ENCODE measurements around the gene SLC7A6.

SLC7A6 gene

DNA sequence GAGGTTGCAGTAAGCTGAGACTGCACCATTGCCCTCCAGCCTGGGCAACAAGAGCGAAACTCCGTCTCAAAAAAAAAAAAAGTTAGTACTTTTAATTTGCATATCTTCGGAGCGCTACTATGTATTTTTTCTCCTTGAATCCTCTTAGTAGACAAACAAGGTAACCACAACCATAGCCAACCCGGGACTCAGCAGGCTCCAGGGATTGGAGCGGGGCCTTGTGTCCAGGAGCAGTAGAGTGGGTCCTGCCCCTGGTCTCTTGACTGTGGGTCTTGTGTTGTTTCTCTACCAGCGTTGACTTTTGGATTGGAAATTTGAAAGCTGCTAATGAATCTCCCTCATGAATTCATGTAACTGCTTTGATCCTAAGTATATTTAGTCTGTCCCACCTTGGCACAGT lies 78.8 kb downstream of the SLC7A6 start:
- no peak for DNase-seq
- Mint-ChIP-seq H3K9me3 (no peaks in the 10 kb centered on the region), H3K4me1 (ENCODE audit: low read depth) (peaks cover 7% of the 10 kb centered on the region), H3K4me3 (no peak overlapping the region), H3K36me3 (ENCODE audit: low read depth) (peaks cover 98% of the 10 kb centered on the region), H3K27me3 (no peaks in the 10 kb centered on the region), H3K27ac (no peak overlapping the region)

GRCh38 chr16:68344252-68344651 lies 79.9 kb downstream of the SLC7A6 start:
- Mint-ChIP-seq H3K27me3 (no peaks in the 10 kb centered on the region), H3K36me3 (ENCODE audit: low read depth) (peaks cover 97% of the 10 kb centered on the region), H3K27ac (no peak overlapping the region), H3K4me3 (no peak overlapping the region), H3K9me3 (no peaks in the 10 kb centered on the region), H3K4me1 (ENCODE audit: low read depth) (peaks cover 7% of the 10 kb centered on the region)
- DNase-seq: no peak

- H3K9me3 Mint-ChIP-seq: no peaks in the 10 kb centered on the region
- no peak overlapping the region for H3K4me3 Mint-ChIP-seq
- peaks cover 7% of the 10 kb centered on the region for H3K4me1 Mint-ChIP-seq (ENCODE audit: low read depth)
- H3K36me3 Mint-ChIP-seq (ENCODE audit: low read depth): peaks cover 97% of the 10 kb centered on the region
- no peak overlapping the region for H3K27ac Mint-ChIP-seq
- DNase-seq: no peak
- no peaks in the 10 kb centered on the region for H3K27me3 Mint-ChIP-seq
Measured at GRCh38 chr16:68345351-68345810, 81.1 kb downstream of the SLC7A6 start.

GRCh38 chr16:68345958-68346635 lies 81.8 kb downstream of the SLC7A6 start:
- Mint-ChIP-seq H3K27me3 (no peaks in the 10 kb centered on the region), H3K36me3 (ENCODE audit: low read depth) (peaks cover 95% of the 10 kb centered on the region), H3K27ac (no peak overlapping the region), H3K9me3 (no peaks in the 10 kb centered on the region), H3K4me3 (no peak overlapping the region), H3K4me1 (ENCODE audit: low read depth) (peaks cover 7% of the 10 kb centered on the region)
- no peak for DNase-seq

DNA sequence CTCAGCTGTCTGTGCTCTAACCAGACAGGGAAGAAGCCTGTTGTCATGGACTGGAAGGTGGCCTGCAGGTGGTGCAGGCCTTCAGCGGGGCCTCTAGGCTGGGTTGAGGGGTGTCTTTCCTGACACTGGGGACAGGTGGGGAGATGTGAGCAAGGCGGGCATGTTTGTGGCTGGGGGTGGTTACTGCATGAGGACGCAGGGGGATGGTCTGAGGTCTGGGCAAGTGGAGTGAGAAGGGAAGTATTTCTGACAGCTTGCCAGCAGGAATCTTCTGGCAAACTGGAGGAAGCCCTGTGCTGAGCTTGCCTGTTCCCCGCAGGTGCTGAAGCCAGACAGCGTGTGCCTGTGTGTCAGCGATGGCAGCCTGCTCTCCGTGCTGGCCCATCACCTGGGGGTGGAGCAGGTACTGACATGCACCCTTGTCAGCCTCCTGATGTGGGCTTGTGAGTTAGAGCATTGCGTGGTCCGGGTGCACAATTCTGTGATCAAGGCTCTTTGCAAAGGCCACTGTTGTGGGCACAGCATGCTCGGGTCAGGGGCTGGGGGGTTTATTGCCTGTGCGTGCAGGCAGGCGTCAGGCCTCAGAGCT lies 82.7 kb downstream of the SLC7A6 start:
- H3K4me1 Mint-ChIP-seq (ENCODE audit: low read depth): peaks cover 7% of the 10 kb centered on the region
- H3K4me3 Mint-ChIP-seq: no peak overlapping the region
- no peaks in the 10 kb centered on the region for H3K27me3 Mint-ChIP-seq
- H3K36me3 Mint-ChIP-seq (ENCODE audit: low read depth): peaks cover 94% of the 10 kb centered on the region
- peak overlapping the region; percentile 30 for H3K27ac Mint-ChIP-seq
- H3K9me3 Mint-ChIP-seq: no peaks in the 10 kb centered on the region
- DNase-seq: no peak

DNA sequence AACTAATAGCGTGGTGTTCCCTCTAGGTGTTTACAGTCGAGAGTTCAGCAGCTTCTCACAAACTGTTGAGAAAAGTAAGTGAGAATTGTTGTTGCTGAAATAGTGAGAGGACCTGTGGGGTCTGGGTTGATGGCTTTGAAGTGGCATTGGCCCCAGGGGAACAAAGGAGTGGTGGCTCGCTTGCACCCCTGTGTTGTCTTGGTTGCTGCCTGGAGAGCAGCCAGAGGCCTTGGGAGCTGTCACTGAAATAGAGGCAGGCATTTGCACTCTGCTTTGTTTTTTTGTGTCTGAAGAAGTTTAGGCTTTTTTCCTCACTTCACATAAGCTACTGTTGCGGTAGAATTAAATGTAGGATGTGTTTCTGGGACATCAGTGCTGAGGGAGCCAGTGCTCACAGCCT lies 83.3 kb downstream of the SLC7A6 start:
- peaks cover 94% of the 10 kb centered on the region for H3K36me3 Mint-ChIP-seq (ENCODE audit: low read depth)

DNA sequence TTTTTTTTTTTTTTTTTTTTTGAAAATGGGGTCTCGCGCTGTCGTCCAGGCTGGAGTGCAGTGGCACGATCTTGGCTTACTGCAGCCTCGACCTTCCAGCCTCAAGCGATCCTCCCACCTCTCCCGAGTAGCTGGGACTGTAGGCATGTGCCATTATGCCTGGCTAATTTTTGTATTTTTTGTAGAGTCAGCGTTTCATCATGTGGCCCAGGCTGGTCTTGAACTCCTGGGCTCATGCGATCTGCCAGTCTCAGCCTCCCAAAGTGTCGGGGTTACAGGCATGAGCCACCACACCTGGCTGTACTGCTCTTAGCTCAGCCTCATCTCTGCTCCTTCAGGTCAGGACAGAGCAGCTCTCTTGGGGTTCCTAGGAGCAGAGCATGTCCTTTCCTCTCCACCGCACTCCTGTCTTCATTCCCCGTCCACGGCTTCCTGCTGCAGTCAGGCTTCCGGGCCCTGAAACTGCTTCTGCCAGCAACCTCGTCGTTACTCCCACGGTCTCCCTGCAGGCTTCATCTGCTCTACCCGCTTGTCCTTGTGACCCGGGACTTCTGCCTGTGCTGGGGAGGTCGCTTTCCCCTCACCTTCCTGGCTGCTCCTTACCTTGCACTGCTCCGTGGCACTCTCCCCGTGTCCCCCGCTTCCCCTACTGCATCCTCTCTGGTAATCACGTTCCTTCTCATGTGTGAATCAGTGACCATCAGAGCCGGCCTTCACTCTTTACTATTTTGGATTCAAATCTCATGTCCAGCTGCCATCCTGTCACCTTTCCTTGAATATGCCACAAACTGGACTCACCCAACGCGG lies 84.5 kb downstream of the SLC7A6 start:
- Mint-ChIP-seq H3K4me3 (no peak overlapping the region), H3K4me1 (ENCODE audit: low read depth) (peaks cover 7% of the 10 kb centered on the region), H3K36me3 (ENCODE audit: low read depth) (peaks cover 94% of the 10 kb centered on the region), H3K9me3 (no peaks in the 10 kb centered on the region), H3K27me3 (no peaks in the 10 kb centered on the region), H3K27ac (no peak overlapping the region)
- no peak for DNase-seq

More for the DNA sequence above, 83.3 kb downstream of the SLC7A6 start:
- Mint-ChIP-seq H3K4me3 (no peak overlapping the region), H3K27me3 (no peaks in the 10 kb centered on the region), H3K4me1 (ENCODE audit: low read depth) (peaks cover 7% of the 10 kb centered on the region), H3K27ac (peak overlapping the region; percentile 30), H3K9me3 (no peaks in the 10 kb centered on the region)
- no peak for DNase-seq

DNA sequence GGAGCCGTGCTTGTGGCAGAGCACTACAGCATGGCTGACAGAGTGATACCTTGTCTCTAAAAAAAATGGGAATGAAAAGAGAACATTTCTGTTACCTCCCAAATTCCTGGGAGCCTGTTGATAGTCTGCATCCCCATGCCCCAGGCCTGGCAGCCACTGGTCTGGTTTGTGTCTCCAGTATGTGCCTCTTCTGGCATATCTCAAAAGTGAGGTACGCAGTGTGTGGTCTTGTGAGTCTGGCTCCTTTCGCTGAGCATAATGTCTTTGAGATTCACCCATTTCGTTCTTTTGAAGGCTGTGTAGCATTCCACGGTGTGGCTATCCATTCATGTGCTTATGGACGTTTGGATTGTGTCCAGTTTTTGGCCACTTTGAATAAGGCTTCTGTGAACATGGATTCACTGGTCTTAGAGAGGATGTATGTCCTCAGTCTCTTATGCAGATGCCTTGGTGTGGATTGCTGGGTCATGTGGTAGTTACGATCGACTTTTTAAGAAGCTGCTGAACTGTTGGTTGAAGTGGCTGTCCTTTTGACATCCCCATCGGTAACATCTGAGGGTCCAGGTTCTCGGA lies 85.6 kb downstream of the SLC7A6 start:
- Mint-ChIP-seq H3K27ac (no peak overlapping the region), H3K27me3 (no peaks in the 10 kb centered on the region)

DNA sequence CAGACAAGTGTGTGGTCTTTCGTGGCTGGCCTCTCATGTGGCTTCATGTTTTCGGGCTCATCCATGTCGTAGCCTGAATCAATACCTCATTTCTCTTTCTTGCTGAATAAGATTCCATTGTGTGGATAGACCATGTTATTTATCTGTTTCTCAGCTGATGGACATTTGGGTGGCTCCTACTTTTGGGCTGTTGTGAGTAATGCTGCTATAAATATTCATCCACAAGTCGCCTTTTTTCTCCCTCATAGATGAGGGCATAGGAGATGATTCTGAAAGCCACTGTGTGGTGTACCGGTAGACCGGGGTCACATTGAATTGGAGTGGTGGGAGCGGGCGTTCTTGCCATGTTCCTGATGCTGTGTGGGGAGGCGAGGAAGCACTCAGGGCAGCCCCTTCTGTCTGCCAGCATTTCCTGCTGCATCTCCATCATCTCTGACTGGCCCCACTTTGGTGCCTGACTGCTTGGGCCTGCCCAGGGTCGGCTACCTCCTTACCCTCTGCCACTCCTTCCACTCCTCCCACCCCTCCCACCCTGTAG lies 86.6 kb downstream of the SLC7A6 start:
- Mint-ChIP-seq H3K27ac (no peak overlapping the region), H3K36me3 (ENCODE audit: low read depth) (peaks cover 95% of the 10 kb centered on the region), H3K27me3 (no peaks in the 10 kb centered on the region), H3K9me3 (no peaks in the 10 kb centered on the region), H3K4me3 (no peak overlapping the region), H3K4me1 (ENCODE audit: low read depth) (peaks cover 15% of the 10 kb centered on the region)
- no peak for DNase-seq

More for the DNA sequence above, 85.6 kb downstream of the SLC7A6 start:
- Mint-ChIP-seq H3K9me3 (no peaks in the 10 kb centered on the region), H3K36me3 (ENCODE audit: low read depth) (peaks cover 96% of the 10 kb centered on the region), H3K4me1 (ENCODE audit: low read depth) (peaks cover 11% of the 10 kb centered on the region), H3K4me3 (no peak overlapping the region)
- no peak for DNase-seq
